Sigmoid colon (tissue), 7 donors: ENCODE measurements around the gene XYLB. TPM values are rescaled to one million over a fixed set of nuclear protein-coding genes. Genes with fewer than 3 reads are reported as not detected.
A peak's percentile ranks its signal among the peaks of the same experiment; 100 is the strongest.
"Not testable (repeated sequence)": the region's sequence is repeated elsewhere in the genome, so short reads cannot be mapped to it uniquely, and the experiment has no call there.

Experiments used
- DNase-seq: peaks from one replicate; pipeline ENCODE4 v3.0.0-alpha.2; 2019
- H3K27ac ChIP-seq, 4 donors: fragments of 200-600 bp; sonication (generic); one replicate each; pipeline ENCODE4 v1.5.1; 2016 to 2019; ENCODE audit warnings: mild to moderate bottlenecking in 1 of 4
- H3K27me3 ChIP-seq, 3 donors: fragments of 200-600 bp; sonication (generic); one replicate each; pipeline ENCODE4 v1.5.1; 2019; ENCODE audit warnings: mild to moderate bottlenecking in 1 of 3
- H3K36me3 ChIP-seq, 4 donors: fragments of 200-600 bp; sonication (generic); one replicate each; pipeline ENCODE4 v1.5.1; 2016 to 2019
- H3K4me1 ChIP-seq, 4 donors: fragments of 200-600 bp; sonication (generic); one replicate each; pipeline ENCODE4 v1.5.1; 2017 to 2019
- H3K4me3 ChIP-seq, 4 donors: fragments of 200-600 bp; sonication (generic); one replicate each; pipeline ENCODE4 v1.5.1; 2017 to 2019; ENCODE audit warnings: mild to moderate bottlenecking in 2 of 4, moderate library complexity in 1 of 4
- H3K9me3 ChIP-seq, 4 donors: fragments of 200-600 bp in 3 of 4; sonication (generic) in 3 of 4; one replicate each; pipeline versions ENCODE4 v1.5.1 to v1.6.1; 2013 to 2019
- CTCF ChIP-seq, 4 experiments: fragments of 450-650 bp in 3 of 4; fragments of 200-600 bp in 1 of 4; IDR thresholded peaks; one replicate each; pipeline ENCODE4 v1.5.1; 2016 to 2019; ENCODE audit warnings: antibody characterized with exemption in 4 of 4, mild to moderate bottlenecking in 3 of 4, moderate library complexity in 2 of 4
- EP300 ChIP-seq, 4 donors: sonication (generic); formaldehyde crosslinking; IDR thresholded peaks; one replicate each; pipeline ENCODE4 v1.6.1; 2017; ENCODE audit warnings: antibody characterized with exemption in 4 of 4
- POLR2A ChIP-seq, 2 donors: fragments of 450-650 bp; IDR thresholded peaks; one replicate each; pipeline ENCODE4 v1.6.1; 2016; ENCODE audit warnings: antibody characterized with exemption in 2 of 2, mild to moderate bottlenecking in 2 of 2, moderate library complexity in 2 of 2
- POLR2AphosphoS5 ChIP-seq, 4 donors: sonication (generic); formaldehyde crosslinking; IDR thresholded peaks; one replicate each; pipeline ENCODE4 v1.6.1; 2017; ENCODE audit warnings: antibody characterized with exemption in 4 of 4
- whole genome bisulfite sequencing, 2 donors: extraction: QIAGEN DNeasy Blood & Tissue Kit; methylation state at CpG; one replicate each; pipeline ENCODE4 v1.1.7; 2013; 5-methylcytosine and 5-hydroxymethylcytosine counted together
- intact Hi-C: fragments of 100-400 bp; cut with DNase I; formaldehyde crosslinking; loops from one replicate; pipeline ENCODE4 v1.15.1; 2023
- polyA plus RNA-seq, 3 donors: library from polyadenylated mRNA; stranded (reverse); fragments of 200-250 nt; gene quantifications; one replicate each; pipeline ENCODE4 v1.2.3, GENCODE V29; 2013
- total RNA-seq, 4 donors: library from RNA; depleted of rRNA; stranded (reverse); fragments of >200 nt; gene quantifications; one replicate each; pipeline ENCODE4 v1.1.0, GENCODE V29; 2016
- donor health status: healthy with polysubstance abuse.
- donor health status: Bipolar disorder and iron deficiency.
- donor health status: healthy.

The XYLB gene
- total and polyA plus RNA-seq, 7 donors: 2.3 to 4.9 (median 3.2) TPM

- DNase-seq: no peak
- intact Hi-C loops: no loop called here
- Histone ChIP-seq H3K4me3 (no peak overlapping the region), H3K27ac (no peak overlapping the region), H3K27me3 (no peaks in the 10 kb centered on the region), H3K36me3 (peaks cover 6 to 57% (median 11%) of the 10 kb centered on the region in 4 donors), H3K9me3 (no peaks in the 10 kb centered on the region), H3K4me1 (no peaks in the 10 kb centered on the region)
- 69 to 93% methylated on average over 4 of the region's 4 CpGs for whole genome bisulfite sequencing, 2 donors
- TF ChIP-seq POLR2AphosphoS5 (IDR thresholded peaks at IDR 0.05) (no peak), EP300 (IDR thresholded peaks at IDR 0.05) (no peak), POLR2A (IDR thresholded peaks at IDR 0.05) (no peak), CTCF (IDR thresholded peaks at IDR 0.05) (no peak)
Observed at GRCh38 chr3:38401246-38401962, 54.8 kb downstream of the XYLB start.

GRCh38 chr3:38404286-38404685 is 57.7 kb downstream of the XYLB start:
- DNase-seq: peak; percentile 86
- intact Hi-C loops: no loop called here
- 69 to 92% methylated on average over 5 of the region's 5 CpGs for whole genome bisulfite sequencing, 2 donors
- H3K4me1 ChIP-seq: no peaks in the 10 kb centered on the region
- H3K27ac ChIP-seq: peak overlapping the region in 3 of 4 donors; percentile 7 to 50 (median 20)
- H3K27me3 ChIP-seq: no peaks in the 10 kb centered on the region
- no peak overlapping the region for H3K4me3 ChIP-seq
- no peaks in the 10 kb centered on the region for H3K9me3 ChIP-seq
- TF ChIP-seq EP300 (IDR thresholded peaks at IDR 0.05) (no peak), POLR2AphosphoS5 (IDR thresholded peaks at IDR 0.05) (peak in 2 of 4 donors; percentile 48 to 58), POLR2A (IDR thresholded peaks at IDR 0.05) (no peak), CTCF (IDR thresholded peaks at IDR 0.05) (no peak)
- H3K36me3 ChIP-seq: peaks cover 6 to 53% (median 8%) of the 10 kb centered on the region in 4 donors

- no peaks in the 10 kb centered on the region for H3K36me3 ChIP-seq
- no peak overlapping the region for H3K27ac ChIP-seq
- H3K4me3 ChIP-seq: no peak overlapping the region
- H3K9me3 ChIP-seq: no peaks in the 10 kb centered on the region
- intact Hi-C loops: no loop called here
- H3K27me3 ChIP-seq: no peaks in the 10 kb centered on the region
- DNase-seq: no peak
- H3K4me1 ChIP-seq: no peaks in the 10 kb centered on the region
- TF ChIP-seq CTCF (IDR thresholded peaks at IDR 0.05): no peak
- TF ChIP-seq POLR2A (IDR thresholded peaks at IDR 0.05): no peak
- TF ChIP-seq POLR2AphosphoS5 (IDR thresholded peaks at IDR 0.05): no peak
- no peak for TF ChIP-seq EP300 (IDR thresholded peaks at IDR 0.05)
- WGBS, 2 donors: 7 to 53% methylated on average over 1 of the region's 1 CpG
Observed at GRCh38 chr3:38411591-38411990, 65.0 kb downstream of the XYLB start.

GRCh38 chr3:38420758-38421157 is 74.2 kb downstream of the XYLB start:
- H3K4me3 ChIP-seq, H3K4me1 ChIP-seq, DNase-seq, H3K27ac ChIP-seq, H3K36me3 ChIP-seq, intact Hi-C loops, H3K27me3 ChIP-seq, H3K9me3 ChIP-seq: not testable (repeated sequence)
- 17 to 31% methylated on average over 5 of the region's 5 CpGs for WGBS, 2 donors

GRCh38 chr3:38421679-38422336 is 75.2 kb downstream of the XYLB start:
- H3K9me3 ChIP-seq: no peaks in the 10 kb centered on the region
- no peak for TF ChIP-seq EP300 (IDR thresholded peaks at IDR 0.05)
- no peak for TF ChIP-seq POLR2A (IDR thresholded peaks at IDR 0.05)
- no peak for TF ChIP-seq CTCF (IDR thresholded peaks at IDR 0.05)
- TF ChIP-seq POLR2AphosphoS5 (IDR thresholded peaks at IDR 0.05): no peak
- H3K36me3 ChIP-seq: no peaks in the 10 kb centered on the region
- H3K4me3 ChIP-seq: no peak overlapping the region
- intact Hi-C loops: no loop called here
- 86 to 94% methylated on average over 7 of the region's 7 CpGs for WGBS, 2 donors
- H3K4me1 ChIP-seq: no peaks in the 10 kb centered on the region
- DNase-seq: no peak
- no peak overlapping the region for H3K27ac ChIP-seq
- no peaks in the 10 kb centered on the region for H3K27me3 ChIP-seq

GRCh38 chr3:38426798-38427426 is 80.3 kb downstream of the XYLB start:
- 50 to 51% methylated on average over 6 of the region's 6 CpGs for WGBS, 2 donors

GRCh38 chr3:38432871-38433658 is 86.5 kb downstream of the XYLB start:
- H3K4me1 ChIP-seq, H3K27ac ChIP-seq, DNase-seq, H3K36me3 ChIP-seq, H3K4me3 ChIP-seq, intact Hi-C loops, H3K27me3 ChIP-seq: not testable (repeated sequence)
- H3K9me3 ChIP-seq: peaks cover 6 to 13% (median 7%) of the 10 kb centered on the region in 4 donors
- WGBS, 2 donors: 92 to 93% methylated on average over 5 of the region's 5 CpGs

More at GRCh38 chr3:38426798-38427426, 80.3 kb downstream of the XYLB start:
- H3K9me3 ChIP-seq, H3K4me1 ChIP-seq, H3K27me3 ChIP-seq, H3K27ac ChIP-seq, H3K4me3 ChIP-seq, H3K36me3 ChIP-seq, DNase-seq, intact Hi-C loops: not testable (repeated sequence)
